Measurements from ENCODE around the gene SPRR2B.
"Not testable (repeated sequence)": the region's sequence is repeated elsewhere in the genome, so short reads cannot be mapped to it uniquely, and the experiment has no call there.

SPRR2B gene

DNA sequence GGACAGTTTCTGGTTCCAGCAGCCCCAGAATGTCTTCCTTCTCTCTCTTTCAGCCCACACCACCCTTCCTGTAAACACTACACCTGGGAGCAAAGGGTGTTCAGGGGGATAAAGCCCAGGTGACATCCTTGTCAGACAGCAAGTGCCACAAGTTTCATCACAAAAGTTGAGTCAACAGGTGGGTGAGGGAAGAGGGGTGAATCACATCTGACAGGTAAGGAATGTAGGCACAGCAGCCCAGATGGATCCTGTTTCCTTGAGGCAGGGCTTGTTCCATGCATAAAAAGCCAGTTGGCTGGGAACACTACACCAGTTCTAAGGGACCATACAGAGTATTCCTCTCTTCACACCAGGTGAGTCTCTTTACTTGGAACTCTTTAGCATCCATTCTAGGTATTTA, 40.5 kb downstream of the SPRR2B start, which contains the start of gene SPRR1B:
Gene SPRR1B (plus strand): TSS at position 309 of the 400 bp plus-strand sequence. CDS start 1,143 bp downstream, outside the sequence.
- H3K4me3 ChIP-seq (ENCODE audit: low read length), result no peak within 1 kb of the TSS
- H3K27me3 ChIP-seq (ENCODE audit: control insufficient read depth, insufficient read depth, low read length), result no peaks in the 10 kb centered on the region
- H3K4me1 ChIP-seq (ENCODE audit: control insufficient read depth, insufficient read depth, low read length), result no peaks in the 10 kb centered on the region
- no peaks in the 10 kb centered on the region for H3K9me3 ChIP-seq (ENCODE audit: control insufficient read depth, low read length)
- no peaks in the 10 kb centered on the region for H3K36me3 ChIP-seq (ENCODE audit: control insufficient read depth, insufficient read depth, low read length)
- no peak within 1 kb of the TSS for H3K9ac ChIP-seq (ENCODE audit: low read length)

DNA sequence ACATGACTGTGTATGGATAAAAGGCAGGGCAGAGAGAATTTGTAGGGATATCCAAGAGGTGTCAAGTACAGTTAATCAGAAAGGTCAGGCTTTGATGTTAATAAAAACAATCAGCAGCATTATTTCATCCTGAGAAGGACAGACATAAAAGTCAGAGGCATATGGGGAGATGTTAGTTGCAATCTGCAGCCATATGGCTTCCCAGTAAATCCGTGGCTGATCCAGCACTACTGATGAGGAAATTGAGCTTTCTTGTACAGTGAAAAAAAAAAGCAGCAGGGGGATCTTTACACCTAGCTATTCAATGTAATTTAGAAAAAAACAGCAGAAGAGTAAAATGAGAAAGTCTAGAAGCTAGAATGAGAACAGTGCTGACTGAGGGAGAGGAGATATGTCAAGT, 42.6 kb downstream of the SPRR2B start:
- Histone ChIP-seq H3K27me3 (ENCODE audit: control insufficient read depth, insufficient read depth, low read length) (no peaks in the 10 kb centered on the region), H3K36me3 (ENCODE audit: control insufficient read depth, insufficient read depth, low read length) (no peaks in the 10 kb centered on the region), H3K9me3 (ENCODE audit: control insufficient read depth, low read length) (no peaks in the 10 kb centered on the region), H3K4me1 (ENCODE audit: control insufficient read depth, insufficient read depth, low read length) (no peaks in the 10 kb centered on the region), H3K9ac (ENCODE audit: low read length) (no peak overlapping the region), H3K4me3 (ENCODE audit: low read length) (no peak overlapping the region)

DNA sequence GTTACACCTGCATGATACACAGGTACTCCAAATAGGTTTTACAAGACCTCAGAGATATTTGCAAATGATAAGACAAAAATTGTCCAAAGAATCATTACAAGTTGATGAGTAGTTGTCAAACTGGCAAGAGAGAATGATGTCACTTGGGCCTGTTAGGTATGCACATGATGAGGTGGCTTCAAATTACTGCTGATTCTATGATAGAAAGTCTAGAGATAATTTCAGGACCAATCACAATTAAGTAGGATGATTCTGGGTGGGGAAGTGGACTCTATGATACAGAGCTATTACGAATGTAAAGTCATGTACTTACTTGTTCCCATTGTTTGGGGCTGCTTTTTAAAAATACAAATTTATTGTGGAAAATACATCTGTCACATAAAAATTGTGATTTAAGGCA, 45.6 kb downstream of the SPRR2B start:
- Histone ChIP-seq H3K27me3 (ENCODE audit: control insufficient read depth, insufficient read depth, low read length) (no peaks in the 10 kb centered on the region), H3K4me3 (ENCODE audit: low read length) (no peak overlapping the region), H3K9ac (ENCODE audit: low read length) (no peak overlapping the region), H3K9me3 (ENCODE audit: control insufficient read depth, low read length) (no peaks in the 10 kb centered on the region), H3K36me3 (ENCODE audit: control insufficient read depth, insufficient read depth, low read length) (no peaks in the 10 kb centered on the region), H3K4me1 (ENCODE audit: control insufficient read depth, insufficient read depth, low read length) (no peaks in the 10 kb centered on the region)

DNA sequence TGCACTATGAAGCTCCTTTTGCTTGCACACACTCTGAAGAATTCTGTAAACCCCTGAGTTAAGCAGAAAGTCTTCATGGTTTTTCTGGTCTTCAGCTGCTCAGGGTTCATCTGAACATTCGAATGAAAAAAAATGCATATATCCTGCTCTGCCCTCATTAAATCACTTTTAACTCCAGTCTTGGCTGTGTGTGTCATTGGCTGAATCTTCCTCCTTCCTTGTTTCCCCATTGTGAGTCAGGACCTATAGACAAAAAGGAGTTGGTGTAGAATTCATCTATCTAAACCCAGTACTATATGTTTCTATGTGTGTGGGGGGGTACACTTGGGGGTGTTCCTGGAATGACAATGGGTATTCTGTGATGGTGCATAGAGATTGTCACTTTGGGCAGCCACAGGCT, 47.0 kb downstream of the SPRR2B start:
- H3K9me3 ChIP-seq (ENCODE audit: control insufficient read depth, low read length), result no peaks in the 10 kb centered on the region
- no peaks in the 10 kb centered on the region for H3K4me1 ChIP-seq (ENCODE audit: control insufficient read depth, insufficient read depth, low read length)
- H3K27me3 ChIP-seq (ENCODE audit: control insufficient read depth, insufficient read depth, low read length), result no peaks in the 10 kb centered on the region
- H3K36me3 ChIP-seq (ENCODE audit: control insufficient read depth, insufficient read depth, low read length), result no peaks in the 10 kb centered on the region
- H3K4me3 ChIP-seq (ENCODE audit: low read length), result no peak overlapping the region
- H3K9ac ChIP-seq (ENCODE audit: low read length), result no peak overlapping the region

DNA sequence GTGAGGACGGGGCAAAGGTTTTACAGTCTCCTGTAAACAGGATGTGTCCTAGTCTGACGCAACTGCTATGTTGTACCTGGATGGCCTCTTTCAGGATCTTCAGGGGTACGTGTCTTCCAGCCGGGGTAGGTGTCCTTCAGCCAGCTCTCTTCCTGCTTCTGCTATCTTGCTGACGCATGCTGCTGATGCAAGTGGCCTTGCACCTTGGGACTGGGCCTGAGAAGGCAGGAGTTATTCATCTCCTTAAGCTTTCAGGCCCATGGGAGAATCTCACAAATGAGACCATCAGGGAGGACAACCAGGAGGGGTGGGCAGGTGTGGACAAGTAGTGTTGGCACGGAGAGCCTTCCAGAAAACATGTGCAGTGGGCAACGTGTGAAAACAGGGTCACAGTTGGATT, 48.3 kb downstream of the SPRR2B start:
- H3K9ac ChIP-seq (ENCODE audit: low read length), result no peak overlapping the region
- no peaks in the 10 kb centered on the region for H3K4me1 ChIP-seq (ENCODE audit: control insufficient read depth, insufficient read depth, low read length)
- no peak overlapping the region for H3K4me3 ChIP-seq (ENCODE audit: low read length)
- H3K9me3 ChIP-seq (ENCODE audit: control insufficient read depth, low read length), result no peaks in the 10 kb centered on the region
- no peaks in the 10 kb centered on the region for H3K27me3 ChIP-seq (ENCODE audit: control insufficient read depth, insufficient read depth, low read length)
- no peaks in the 10 kb centered on the region for H3K36me3 ChIP-seq (ENCODE audit: control insufficient read depth, insufficient read depth, low read length)

DNA sequence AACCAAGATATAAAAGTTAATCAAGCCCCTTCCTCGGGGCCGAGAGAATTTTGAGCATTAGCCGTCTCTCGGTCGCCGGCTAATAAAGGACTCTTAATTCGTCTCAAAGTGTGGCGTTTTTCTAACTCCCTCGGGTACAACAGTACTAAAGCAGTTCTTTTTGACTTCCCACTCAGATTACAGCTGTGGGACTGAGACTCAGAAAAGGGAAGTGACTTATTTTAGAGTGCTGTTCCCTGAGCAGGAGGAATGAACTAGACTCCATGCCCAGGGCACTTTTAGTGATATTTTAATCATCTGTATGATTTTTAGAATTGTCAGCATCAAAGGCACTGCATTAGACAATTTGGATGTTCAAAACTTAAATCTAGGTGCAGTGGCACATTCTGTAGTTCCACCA, 49.1 kb downstream of the SPRR2B start:
- not testable (repeated sequence) for H3K4me3 ChIP-seq (ENCODE audit: low read length); H3K4me1 ChIP-seq (ENCODE audit: control insufficient read depth, insufficient read depth, low read length); H3K9ac ChIP-seq (ENCODE audit: low read length); H3K27me3 ChIP-seq (ENCODE audit: control insufficient read depth, insufficient read depth, low read length); H3K36me3 ChIP-seq (ENCODE audit: control insufficient read depth, insufficient read depth, low read length); H3K9me3 ChIP-seq (ENCODE audit: control insufficient read depth, low read length)

DNA sequence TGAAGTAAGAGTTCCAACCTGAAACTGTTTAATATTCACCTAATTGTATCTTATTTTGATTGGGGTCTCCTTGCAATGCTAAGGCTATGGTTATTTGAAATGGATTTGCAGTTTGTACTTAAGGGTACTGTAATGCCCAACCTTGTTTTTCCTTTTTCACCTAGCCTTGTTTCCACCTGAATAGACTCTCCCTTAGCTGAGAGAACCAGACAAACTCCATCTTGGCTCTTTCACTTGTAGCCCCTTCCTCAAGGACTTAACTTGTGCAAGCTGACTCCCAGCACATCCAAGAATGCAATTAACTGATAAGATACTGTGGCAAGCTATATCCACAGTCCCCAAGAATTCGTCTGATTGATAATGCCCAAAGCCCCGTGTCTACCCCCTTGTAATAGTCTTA, 49.6 kb downstream of the SPRR2B start:
- not testable (repeated sequence) for H3K27me3 ChIP-seq (ENCODE audit: control insufficient read depth, insufficient read depth, low read length); H3K36me3 ChIP-seq (ENCODE audit: control insufficient read depth, insufficient read depth, low read length); H3K9ac ChIP-seq (ENCODE audit: low read length); H3K4me1 ChIP-seq (ENCODE audit: control insufficient read depth, insufficient read depth, low read length); H3K9me3 ChIP-seq (ENCODE audit: control insufficient read depth, low read length); H3K4me3 ChIP-seq (ENCODE audit: low read length)
